Right lobe of liver (tissue), 4 donors: Measurements from ENCODE around the gene USP14.

Experiments
- CTCF ChIP-seq, 4 donors: fragments of 200-600 bp in 3 of 4; fragments of 450-650 bp in 1 of 4; IDR thresholded peaks; one replicate each; pipeline versions ENCODE4 v1.5.1 to v1.8.0; 2016 to 2022; ENCODE audit warnings: antibody characterized with exemption in 4 of 4, mild to moderate bottlenecking in 2 of 4
- POLR2A ChIP-seq: fragments of 450-650 bp; IDR thresholded peaks from one replicate; pipeline ENCODE4 v1.6.1; 2017; ENCODE audit warnings: antibody characterized with exemption, mild to moderate bottlenecking
- donor health status: DM: no; HTN: no; CAD: no.
- donor health status: DM: no; HTN: no; CAD: no.
- donor health status: DM: no; HTN: yes; CAD: no.

- no peak for TF ChIP-seq POLR2A
- TF ChIP-seq CTCF (IDR thresholded peaks at IDR 0.05), result no peak
These were observed 40.9 kb downstream of the USP14 start for GRCh38 chr18:199214-199613.
